G401 (cell line): ENCODE data around the gene ITGAL. TPM values are rescaled to one million over a fixed set of nuclear protein-coding genes. Genes with fewer than 3 reads are reported as not detected.

ENCODE experiments used
- total RNA-seq: library from RNA; depleted of rRNA; stranded (reverse); fragments of >200 nt; shearing (Covaris generic); gene quantifications from 2 replicates; pipeline ENCODE4 v1.2.3, GENCODE V29; 2014; rRNA removed

Gene ITGAL
- total RNA-seq, 1 experiment from 2014 or later = not detected

Other genes with a start within 250 kb of the ITGAL start
- gene NPIPB13, start 224.3 kb upstream of the ITGAL start, total RNA-seq = 0.68 TPM in 1 of 2 replicates, not detected in the other
- gene CD2BP2, start 117.4 kb upstream of the ITGAL start, total RNA-seq = 82.4 and 84.3 TPM in 2 replicates
- gene TBC1D10B, start 102.2 kb upstream of the ITGAL start, total RNA-seq = 43.3 and 59.8 TPM in 2 replicates
- 0.58 TPM in 1 of 2 replicates, not detected in the other for gene MYL11, start 97.9 kb upstream of the ITGAL start, total RNA-seq
- gene SEPTIN1, start 90.2 kb upstream of the ITGAL start, total RNA-seq = 0.10 and 0.86 TPM in 2 replicates
- gene ZNF48, start 77.3 kb upstream of the ITGAL start, total RNA-seq = 30.4 and 41.8 TPM in 2 replicates
- gene ZNF771, start 65.1 kb upstream of the ITGAL start, total RNA-seq = 31.6 and 41.2 TPM in 2 replicates
- gene DCTPP1, start 42.7 kb upstream of the ITGAL start, total RNA-seq = 92.0 and 127 TPM in 2 replicates
- 64.0 and 83.6 TPM in 2 replicates for gene SEPHS2, start 26.9 kb upstream of the ITGAL start, total RNA-seq
- gene ZNF768, start 53.8 kb downstream of the ITGAL start, total RNA-seq = 96.8 and 108 TPM in 2 replicates
- gene ZNF747, start 62.1 kb downstream of the ITGAL start, total RNA-seq = 0.12 TPM in 1 of 2 replicates, not detected in the other
- 5.3 and 9.5 TPM in 2 replicates for gene ZNF764, start 85.6 kb downstream of the ITGAL start, total RNA-seq
- 6.9 and 10.2 TPM in 2 replicates for gene ZNF688, start 99.0 kb downstream of the ITGAL start, total RNA-seq
- gene ZNF785, start 113.0 kb downstream of the ITGAL start, total RNA-seq = not detected in 2 replicates
- 10.8 and 10.9 TPM in 2 replicates for gene ZNF689, start 137.6 kb downstream of the ITGAL start, total RNA-seq
- gene PRR14, start 178.2 kb downstream of the ITGAL start, total RNA-seq = 2.4 and 5.4 TPM in 2 replicates
- 20.3 and 24.1 TPM in 2 replicates for gene FBRS, start 185.7 kb downstream of the ITGAL start, total RNA-seq
- gene SRCAP, start 226.4 kb downstream of the ITGAL start, total RNA-seq = 3.6 and 4.1 TPM in 2 replicates